Fibroblast of skin of left biceps (primary cell): ENCODE results near the gene NBPF1.
"Not testable (repeated sequence)": the region's sequence is repeated elsewhere in the genome, so short reads cannot be mapped to it uniquely, and the experiment has no call there.

Source experiments
- DNase-seq, 2 experiments: peaks; one replicate each; pipeline ENCODE4 v3.0.0-alpha.2; 2013; ENCODE audit warnings: low read depth in 2 of 2

Gene NBPF1

DNA sequence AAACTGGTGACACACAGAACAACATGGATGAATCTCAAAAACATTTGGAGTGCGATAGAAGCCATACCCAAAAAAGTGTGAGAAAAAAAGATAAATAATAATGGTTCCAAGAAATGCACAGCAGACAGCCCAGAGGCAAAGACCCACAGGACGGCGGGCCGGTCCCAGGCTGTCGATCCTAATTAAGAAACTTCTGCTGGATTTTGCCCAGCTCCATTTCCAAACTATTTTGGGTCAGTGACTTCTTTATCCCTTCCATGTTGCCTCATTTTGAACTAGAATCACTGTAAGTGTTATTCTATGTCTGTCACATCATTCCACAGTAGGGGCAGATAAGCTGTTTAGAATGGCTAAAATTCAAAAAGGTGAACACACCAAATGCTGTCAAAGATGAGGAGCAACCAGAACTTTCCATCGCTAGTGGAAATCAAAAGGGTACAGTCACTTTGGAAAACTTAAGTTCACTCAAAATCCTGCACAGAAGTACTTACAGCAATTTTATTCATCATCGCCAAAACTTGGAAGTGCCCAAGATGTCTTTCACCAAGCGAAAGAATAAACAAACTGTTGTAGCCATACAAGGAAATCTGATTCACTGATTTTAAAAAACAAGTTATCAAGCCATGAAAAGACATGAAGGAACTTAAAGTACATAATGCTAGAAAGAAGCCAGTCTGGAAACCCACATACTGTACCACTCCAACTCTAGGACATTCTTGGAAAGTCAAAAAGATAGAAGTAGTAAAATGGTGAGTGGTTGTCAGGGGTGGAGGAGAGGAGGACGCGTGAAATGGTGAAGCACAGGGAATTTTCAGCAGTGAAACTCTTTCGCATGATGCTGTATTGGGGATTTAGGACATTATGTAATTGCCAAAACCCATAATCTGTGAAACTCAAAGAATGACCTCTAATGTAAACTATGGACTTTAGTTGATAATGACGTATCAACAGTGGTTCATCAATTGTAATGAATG lies 7.5 kb downstream of the NBPF1 start:
- no peak for DNase-seq

DNA sequence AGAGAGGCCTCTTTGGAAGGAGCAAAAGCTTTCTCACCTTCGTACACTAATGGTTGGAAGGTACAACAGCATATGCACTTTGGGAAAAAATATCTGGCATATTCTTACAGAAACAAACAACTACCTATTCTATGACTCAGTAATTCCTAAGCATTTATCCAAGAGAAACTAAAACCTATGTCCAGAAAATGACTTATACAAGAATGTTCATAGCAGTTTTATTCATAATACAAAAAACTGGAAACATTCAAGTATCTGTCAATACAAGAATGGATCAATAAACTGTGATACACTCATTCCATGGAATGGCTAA lies 8.2 kb downstream of the NBPF1 start:
- DNase-seq, result no peak

DNA sequence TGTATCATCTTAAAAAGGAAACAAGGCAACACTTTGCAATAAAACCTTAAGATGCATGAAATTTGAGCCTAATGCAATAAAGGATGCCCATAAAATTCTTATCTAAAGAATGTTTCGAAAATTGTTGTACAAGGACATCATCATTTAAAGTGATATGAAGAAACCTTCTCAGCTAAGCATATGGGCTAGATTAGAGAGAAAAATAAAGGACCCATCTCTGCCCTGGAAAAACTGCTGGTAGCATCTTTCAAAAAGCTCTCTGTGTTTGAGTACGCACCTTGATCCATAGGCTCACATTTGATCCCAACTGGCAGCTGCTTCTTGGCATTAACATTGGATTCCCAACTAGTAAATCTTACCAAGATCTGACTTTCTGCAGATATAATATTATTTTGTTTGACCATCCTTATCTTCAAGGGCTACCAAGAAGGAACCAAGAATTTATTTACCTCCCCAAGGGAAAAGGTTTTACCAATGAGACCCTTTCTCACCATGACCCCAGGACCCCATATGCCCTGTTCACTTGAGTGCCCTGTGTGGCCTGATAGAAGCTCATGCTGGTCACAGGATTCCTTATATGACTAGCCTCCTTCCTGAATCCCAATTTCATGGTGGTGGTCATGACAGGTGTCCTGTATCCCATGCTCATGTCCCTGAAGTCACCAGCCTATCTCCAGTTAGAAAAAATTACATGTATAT lies 8.7 kb downstream of the NBPF1 start:
- not testable (repeated sequence) for DNase-seq

DNA sequence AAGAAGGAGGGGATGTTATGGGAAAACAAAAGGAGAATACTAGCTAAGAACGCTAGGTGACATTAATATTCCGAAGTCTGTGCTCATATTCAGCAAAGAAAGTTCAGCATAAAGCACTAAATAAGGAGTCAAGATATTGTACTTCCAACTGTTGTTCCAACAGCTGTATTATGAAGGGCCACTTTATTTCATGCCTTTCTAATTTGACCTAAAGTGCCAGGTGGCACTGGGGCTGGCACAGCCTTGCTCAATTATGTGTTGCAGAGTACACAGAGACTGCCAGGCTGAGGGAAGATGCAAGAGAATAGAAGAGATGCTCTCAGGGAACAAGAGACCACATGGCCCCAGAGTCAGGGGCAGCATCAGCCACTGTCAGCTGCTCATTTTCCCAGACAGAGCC lies 9.7 kb downstream of the NBPF1 start:
- not testable (repeated sequence) for DNase-seq

DNA sequence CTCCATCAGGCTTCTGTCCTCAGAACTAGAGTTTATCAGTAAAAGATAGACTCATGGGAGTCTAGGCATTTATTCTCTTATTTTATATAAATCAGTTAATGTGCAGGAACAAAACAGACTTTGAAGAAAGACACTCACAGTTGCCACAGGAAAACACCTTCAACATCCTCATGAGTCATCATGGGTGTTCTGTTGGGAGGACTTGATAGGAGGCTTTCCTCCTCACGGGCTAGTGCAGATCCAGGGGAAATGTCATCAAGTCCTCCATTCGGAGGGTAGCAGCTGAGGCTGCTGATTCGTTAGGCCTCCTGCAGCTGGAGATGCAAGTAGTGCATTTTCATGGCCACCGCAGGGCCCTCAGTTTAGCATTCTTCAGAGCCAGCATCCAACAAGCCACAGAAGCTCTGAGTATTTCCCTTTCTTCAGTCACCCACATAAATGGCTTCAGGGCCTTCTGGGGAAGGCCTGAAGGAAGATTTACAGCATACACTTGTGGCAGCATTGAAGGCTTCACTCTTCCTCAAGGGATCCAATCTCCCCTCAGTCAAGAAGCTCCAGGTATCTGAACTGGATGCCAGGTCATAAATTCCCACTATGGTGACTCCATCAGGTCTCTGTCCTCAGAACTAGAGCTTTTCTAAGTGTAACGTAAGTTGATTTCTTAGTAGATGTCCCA lies 10.9 kb downstream of the NBPF1 start:
- DNase-seq, result not testable (repeated sequence)

DNA sequence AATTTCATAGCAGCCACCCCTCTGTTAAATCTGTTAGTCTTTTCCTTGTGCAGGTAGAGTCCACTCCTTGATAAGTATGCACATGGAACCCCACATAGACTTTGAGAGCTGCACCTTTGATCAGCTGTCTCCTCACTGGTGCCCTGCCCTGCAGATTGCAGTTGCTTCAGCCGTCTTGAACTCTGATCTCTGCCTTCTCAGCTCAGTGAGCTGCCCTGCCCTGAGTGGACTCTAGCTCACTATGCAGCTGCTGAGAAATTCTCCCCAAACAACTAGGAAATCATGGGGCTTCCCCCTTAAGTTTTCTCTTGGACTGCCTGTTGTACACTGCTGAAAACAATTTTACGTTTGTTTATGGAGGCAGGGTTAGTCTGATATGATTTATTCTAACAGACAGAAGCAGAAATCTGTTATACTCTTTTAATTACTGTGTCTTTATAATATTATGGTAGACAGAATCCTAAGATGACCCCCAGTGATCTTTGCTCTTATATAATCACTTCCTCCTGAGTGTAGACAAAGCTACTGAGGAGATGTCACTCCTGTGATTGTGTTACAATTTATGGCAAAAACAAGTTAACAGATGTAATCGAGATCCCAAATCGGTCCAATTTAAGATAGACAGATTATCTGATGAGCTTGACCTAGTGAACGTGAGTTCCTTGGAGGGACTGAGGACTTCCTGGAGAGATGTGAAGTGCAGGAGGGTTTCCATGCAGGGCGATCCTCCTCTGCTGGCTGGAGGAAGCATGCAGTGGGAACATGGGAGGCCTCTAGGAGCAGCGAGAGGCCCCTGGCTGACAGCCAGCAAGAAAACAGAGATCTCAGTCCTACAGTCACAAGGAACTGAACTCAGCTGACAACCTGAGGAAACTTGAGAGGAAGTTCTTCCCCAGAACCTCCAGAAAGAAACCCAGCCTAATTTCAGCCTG lies 12.2 kb downstream of the NBPF1 start:
- not testable (repeated sequence) for DNase-seq

DNA sequence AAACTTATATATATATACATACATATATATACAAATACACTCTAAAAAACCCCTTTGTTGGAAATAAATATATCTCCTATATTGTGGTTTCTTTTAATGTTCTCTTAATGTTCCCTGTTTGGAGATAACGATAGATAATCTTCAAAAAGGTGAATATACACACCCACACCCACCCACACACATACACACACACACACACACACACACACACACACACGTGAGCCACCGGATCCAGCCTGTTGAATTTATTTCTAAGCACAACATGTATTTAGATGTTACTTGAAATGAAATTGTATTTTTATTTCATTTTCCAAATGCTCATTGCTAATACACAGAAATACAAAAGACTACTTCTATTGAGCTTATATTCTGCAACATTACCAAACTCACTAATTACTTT lies 14.0 kb downstream of the NBPF1 start:
- DNase-seq, result not testable (repeated sequence)

DNA sequence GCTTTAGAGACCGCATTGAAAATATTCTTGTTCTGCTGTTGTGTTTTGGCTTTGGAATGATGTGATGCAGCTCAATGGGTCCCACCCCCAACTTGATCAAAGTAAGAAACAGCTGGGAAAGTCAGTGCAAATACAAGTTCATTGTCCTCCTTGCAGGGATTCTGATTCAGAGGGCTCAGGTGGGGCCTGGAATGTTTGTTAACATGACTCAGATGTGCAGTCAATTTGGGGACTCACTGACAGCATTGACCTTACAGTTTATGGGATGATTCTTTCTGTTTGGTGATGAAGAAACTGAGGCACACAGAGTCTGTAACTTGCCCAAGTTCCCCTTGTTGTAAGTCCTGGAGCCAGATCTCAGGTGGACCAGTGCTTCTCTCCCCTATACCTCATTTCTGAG lies 18.1 kb downstream of the NBPF1 start:
- not testable (repeated sequence) for DNase-seq

DNA sequence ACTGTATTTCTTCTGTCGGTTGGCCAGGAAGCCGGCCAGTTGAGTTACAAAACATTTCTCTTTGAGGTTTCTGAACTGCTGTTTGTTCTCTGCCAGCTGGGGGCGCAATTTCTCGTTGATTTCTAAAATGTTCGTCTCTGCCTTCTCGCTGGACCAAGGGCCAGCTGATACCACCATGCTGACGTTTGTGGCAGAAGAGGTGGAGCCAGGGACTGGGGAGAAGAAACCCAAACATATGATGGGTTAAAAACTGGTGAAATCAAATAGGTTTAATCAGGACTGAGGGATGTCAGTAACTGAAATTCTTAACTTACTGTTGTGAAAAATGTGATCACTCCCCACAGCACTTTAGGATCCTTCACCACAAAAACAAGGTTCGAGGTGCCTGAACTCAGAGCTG lies 21.5 kb downstream of the NBPF1 start:
- DNase-seq, result not testable (repeated sequence)

DNA sequence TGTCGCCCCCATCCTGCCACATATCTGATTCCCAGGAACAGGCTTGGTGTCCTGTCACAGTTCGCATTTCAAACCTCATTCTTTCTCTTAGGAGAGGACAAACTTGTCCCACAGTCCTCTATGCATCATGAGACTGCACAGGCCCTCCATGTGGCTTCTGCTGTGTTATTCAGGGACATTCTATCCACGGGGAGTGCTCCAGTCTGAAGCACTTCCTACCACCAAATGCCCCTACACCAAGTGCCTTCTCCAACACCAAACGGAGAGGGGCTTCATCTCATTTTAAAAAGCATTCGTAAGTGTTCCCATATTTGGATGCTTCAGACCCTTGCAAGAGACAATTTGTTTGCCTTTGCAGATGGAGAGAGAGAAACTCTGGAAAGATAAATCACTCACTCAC lies 25.3 kb downstream of the NBPF1 start:
- not testable (repeated sequence) for DNase-seq

DNA sequence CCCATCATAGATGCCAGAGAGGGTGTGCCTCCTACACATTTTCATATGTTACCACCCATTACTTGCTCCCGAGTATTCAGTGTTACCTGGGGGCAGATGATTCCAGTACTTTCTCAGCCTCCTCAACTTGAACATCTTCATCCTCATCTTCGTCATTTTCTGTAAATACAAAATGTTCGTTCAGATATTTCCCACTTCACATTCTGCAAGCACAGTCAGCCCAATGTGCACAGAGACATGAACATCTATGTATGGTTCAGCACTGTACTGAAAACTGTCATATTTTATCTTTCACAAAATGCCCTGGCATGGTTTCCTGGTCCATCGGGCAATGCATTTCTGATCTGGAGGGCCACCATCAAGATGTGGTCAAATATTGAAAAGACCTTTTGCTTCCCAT lies 25.7 kb downstream of the NBPF1 start:
- DNase-seq, result not testable (repeated sequence)

DNA sequence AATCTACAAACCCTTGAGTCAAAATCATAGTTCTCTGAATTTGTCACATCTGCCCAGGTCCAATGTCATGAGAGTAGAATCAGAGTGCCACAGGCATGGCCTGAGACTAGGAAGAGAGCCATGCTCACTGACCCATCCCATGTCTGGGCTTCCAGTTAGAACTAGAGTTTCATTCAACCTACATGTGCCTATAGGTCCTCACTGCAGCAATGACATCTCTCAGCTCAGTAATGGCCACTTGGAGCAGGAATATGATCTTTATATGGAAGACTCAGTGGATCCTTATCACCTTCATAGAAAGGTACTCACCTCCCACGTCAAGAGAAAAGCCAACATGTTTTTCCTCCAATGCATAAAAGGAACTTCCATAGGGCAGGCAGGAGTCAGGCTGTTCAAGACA lies 48.0 kb downstream of the NBPF1 start:
- not testable (repeated sequence) for DNase-seq

DNA sequence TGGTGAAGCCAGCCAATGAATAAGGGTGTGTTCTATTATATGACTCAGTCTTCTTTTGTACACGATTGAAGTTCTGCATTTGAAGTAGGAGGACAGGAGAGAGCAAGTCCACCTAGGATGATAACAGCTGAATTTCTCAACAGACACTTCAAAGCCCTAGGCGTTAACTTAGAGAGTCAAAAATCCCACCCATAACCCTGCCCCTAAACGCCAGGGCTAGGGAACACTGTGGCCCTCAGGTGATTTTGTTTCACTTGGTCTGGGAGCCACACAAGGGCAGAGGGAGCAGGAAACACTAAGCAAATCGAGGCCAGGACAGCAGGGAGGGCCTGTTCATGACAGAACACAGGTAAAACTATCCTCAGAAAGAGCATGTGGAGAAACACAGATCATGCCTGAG lies 52.3 kb downstream of the NBPF1 start:
- DNase-seq, result not testable (repeated sequence)

DNA sequence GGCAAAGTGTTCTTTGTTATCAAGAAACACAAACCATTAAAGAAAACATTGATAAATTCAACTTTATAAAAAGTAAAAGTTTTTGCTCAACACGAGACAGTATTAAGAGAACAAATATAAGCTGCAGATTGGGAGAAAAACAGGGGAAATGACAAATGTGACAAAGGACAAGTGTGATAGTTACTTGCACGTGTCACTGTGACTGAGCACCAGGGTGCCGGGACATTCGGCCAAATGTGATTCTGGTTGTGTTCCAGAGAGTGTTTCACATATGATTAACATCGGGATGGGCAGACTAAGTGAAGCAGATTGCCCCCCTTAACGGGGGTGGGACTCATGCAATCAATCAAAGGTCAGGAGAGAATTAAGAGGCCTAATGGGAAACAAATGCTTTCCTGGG lies 52.9 kb downstream of the NBPF1 start:
- DNase-seq, result not testable (repeated sequence)

DNA sequence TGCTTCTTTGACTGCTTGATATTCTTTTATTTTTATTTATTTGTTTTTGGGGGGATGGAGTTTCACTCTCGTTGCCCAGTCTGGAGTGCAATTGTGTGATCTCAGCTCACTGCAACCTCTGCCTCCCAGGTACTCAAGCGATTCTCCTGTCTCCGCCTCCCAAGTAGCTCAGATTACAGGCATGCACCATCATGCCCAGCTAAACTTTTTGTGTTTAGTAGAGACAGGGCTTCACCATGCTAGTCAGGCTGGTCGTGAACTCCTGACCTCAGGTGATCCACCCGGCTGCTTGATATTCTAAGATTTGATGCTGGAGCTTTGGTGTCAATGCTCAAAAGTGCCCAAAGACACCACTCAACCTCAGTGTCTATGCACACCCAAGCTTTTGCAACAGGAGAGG lies 53.7 kb downstream of the NBPF1 start:
- DNase-seq, result not testable (repeated sequence)

DNA sequence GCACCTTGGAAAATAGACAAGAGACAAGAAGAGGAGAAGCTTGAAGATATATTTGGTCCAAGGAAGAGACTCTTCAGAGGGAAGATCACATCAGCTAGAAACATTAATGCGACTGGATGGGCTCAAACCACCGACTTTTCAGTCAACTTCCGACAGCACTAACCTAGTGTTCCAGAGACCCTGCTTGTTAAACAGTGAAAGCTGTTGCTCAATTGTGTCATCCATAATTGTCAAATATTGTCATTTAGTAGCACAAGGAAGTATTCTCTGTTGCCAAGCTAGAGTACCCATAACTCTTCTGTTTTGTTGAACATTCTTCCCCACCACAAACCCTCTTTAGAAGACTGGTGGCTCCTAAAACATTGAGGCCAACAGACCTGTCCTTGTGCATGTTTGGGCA lies 56.3 kb downstream of the NBPF1 start:
- not testable (repeated sequence) for DNase-seq

DNA sequence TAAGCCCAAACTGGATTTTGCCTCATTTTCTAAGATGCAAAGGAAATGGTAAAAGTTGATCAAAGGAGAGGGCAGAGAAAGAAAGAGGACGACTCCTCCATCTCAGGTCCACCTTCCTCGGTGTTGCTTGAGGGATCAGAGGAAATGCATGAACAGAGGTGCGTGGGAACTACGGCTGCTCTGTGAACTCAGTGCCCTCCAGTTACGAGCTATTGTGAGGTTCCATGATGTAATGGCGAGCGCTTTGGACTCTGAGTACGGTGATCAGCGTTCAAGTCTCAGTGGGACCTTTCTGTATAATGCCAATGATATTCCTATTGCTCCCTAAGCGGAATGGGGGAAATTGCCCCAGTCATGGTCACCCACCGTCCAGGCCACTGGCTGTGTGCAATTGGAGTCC lies 60.1 kb downstream of the NBPF1 start:
- DNase-seq, result not testable (repeated sequence)

DNA sequence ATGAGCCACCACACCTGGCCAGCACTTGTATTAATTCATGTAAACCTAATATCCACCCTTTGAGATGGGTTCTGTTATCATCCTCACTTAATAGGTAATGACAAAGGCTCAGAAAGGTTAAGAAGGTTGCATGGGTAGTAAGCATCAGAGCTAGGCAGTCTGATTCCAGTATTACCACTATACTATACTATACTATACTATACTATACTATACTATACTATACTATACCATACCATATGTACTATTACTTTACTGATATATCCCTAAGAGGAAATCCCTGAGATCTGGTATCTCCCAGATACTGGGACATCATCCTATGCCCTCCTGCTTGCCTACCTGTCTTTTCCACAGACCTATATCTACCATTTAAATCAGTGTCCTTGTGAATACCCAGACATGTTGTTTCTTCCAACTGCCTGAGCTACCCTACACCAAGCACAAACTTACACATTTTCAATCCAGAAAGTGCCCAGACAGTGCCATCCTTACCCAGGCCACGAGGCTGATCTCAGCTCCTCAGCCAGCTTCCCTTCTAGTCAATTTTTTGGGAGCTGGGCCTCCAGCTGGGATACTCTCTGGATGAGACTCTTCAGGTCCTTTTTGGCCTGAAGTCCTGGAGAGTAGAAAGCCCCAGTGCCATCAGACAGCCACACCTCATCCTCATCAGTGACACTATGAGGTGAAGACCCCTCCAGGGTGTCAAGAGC lies 63.0 kb downstream of the NBPF1 start:
- DNase-seq, result not testable (repeated sequence)

DNA sequence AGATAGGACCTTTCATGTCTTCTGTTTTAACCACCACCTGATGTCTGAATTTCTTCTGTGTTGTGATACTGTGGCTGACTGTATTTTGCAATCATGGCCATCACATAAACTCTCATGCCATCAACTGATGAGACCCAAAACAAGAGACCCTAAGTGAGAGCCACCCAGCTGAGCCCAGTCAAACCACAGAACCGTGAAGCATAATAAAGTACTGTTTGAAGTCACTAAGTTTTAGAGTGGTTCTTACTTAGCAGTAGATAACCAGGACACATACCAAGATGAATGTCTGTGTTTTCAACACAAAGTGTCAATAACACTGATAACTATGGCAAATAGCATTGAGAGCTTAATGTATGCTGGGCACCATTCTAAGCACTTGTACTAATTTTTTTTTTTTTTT lies 63.8 kb downstream of the NBPF1 start:
- DNase-seq, result not testable (repeated sequence)

DNA sequence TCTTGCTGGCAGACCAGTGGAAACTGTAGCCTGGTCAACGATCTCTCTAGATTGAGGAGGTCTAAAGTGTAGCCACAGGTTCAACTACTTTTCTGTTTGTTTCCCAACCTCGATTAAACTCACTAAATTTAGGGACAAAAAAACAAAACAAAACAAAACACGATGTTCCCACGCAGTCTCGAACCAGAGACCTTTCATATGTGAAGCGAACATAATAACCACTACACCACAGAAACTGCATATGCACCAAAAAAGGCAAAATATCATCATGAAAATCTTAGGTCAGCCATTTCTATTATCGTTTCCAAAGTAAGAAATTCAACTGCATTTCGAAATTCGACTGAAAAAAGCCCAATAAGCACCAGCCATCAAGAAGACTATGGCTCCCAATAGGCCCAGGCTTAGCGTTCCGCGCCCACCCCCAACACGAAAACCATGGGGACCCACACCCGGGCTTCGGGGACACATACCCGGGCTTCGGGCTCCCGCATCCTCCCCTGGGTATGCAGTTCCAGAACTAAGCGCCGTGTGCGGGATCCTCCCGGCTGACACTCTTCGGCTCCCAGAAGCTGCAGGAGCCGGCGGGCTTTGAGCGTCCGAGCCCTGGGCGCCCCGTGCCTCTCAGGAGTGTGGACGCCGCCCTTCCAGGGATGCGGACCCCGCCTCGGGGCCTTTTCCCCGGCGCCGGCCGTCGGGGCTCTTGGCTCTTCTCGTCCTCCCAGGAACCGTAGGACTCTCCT lies 65.7 kb downstream of the NBPF1 start:
- not testable (repeated sequence) for DNase-seq
